NCI-H2107 treated with DMSO at 0.1 percent for 48 hours (cell line): ENCODE results near the gene USP36.

Experiments
- DNase-seq: peaks from one replicate; lab custom pipeline; 2025; ENCODE audit not compliant: unreplicated experiment; lab: John Stamatoyannopoulos, UW

Gene USP36

DNA sequence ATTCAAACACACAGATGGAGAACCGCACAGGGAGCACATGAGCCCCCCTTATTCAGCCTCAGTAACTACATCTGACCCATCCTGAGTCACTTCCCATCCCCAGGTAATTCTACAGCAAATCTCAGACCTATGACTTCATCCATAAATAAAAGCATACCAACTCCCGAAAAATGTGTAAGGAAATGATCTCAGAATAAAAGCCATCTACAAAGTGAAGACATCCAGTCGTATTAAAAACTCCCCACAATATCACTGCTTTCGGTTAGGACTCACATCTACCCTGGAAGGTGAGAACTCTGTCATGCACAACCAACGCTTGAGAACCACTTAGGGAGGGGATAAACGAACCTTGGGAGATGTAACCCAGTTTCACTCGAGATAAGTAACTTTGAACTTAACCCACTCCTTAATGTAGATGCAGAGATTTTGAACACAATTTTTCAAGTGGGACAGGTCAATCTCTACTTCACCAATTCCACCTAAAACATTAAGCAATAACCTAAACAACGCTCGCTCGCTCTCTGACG, 1.3 kb downstream of the USP36 start:
- DNase-seq = no peak

DNA sequence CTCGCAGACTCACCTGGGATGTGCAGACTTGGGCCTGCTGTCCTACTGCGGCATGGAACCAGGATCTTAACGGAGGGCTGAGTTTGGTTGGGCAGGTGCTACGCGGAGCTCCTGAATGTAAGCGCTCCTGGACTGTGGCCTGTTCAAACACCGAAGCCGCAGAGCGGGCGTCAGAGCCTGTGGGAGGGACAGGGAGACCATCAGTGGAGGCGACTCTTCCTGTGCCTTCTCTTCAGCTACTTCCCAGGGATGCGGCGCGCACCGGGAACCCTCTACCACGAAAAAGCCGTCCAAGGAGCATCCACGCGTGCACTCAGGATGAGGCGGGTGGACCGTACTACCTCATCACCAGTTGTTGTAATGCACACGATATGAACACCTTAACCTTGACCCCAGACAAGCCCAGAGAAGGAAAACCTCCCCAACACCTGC, 2.0 kb downstream of the USP36 start:
- DNase-seq = peak; percentile 32

DNA sequence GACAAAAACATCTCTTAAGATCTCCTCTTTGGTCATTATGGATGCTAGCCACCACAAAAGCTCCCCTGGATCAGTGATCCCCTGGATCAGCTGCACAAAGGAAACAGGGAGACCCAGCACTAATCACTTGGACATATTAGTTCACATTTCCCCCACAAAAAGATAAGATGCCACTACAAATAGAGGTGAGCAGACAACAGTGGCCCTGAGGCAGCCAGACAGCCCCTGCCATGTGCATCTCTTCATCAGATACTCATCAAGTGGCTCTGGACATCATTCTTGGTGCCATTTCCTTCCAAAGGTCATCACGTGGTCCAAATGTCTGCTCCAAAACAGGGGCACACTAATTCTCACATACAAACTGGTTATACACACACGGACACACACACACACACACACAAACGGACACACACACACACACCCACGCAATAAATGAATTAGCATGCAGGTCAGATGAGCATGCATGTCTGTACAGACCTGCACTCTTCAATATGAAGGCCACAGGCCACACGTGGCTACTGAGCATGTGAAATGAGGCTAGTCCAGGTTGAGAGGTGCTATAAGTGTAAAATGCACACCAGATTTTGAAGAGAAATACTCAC, 4.1 kb downstream of the USP36 start:
- no peak for DNase-seq

DNA sequence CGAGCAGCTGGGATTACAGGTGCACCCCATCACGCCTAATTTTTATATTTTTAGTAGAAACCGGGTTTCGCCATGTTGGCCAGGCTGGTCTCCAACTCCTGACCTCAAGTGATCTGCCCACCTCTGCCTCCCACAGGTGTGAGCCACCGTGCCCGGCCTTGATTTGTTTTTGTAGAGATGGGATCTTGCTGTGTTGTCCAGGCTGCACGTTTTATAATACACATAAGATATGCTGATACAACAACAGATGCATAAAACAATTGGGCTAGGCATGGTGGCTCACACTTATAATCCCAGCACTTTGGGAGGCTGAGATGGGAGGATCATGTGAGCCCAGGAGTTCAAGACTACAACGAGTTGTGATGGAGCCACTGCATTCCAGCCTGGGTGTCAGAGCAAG, 6.0 kb downstream of the USP36 start:
- no peak for DNase-seq

DNA sequence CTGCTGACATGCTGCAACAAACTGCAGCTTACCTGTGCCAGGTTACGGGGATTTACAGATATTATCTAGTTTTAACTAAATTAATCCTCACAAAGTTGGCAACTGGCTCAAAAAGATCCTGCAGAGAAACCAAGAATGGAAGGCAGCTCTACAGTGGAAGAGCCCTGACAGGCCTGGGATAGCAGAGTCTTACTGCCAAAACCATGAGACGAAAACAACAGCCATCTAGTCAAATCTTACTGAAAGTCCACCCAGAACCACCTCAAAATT, 8.1 kb downstream of the USP36 start:
- DNase-seq = no peak

DNA sequence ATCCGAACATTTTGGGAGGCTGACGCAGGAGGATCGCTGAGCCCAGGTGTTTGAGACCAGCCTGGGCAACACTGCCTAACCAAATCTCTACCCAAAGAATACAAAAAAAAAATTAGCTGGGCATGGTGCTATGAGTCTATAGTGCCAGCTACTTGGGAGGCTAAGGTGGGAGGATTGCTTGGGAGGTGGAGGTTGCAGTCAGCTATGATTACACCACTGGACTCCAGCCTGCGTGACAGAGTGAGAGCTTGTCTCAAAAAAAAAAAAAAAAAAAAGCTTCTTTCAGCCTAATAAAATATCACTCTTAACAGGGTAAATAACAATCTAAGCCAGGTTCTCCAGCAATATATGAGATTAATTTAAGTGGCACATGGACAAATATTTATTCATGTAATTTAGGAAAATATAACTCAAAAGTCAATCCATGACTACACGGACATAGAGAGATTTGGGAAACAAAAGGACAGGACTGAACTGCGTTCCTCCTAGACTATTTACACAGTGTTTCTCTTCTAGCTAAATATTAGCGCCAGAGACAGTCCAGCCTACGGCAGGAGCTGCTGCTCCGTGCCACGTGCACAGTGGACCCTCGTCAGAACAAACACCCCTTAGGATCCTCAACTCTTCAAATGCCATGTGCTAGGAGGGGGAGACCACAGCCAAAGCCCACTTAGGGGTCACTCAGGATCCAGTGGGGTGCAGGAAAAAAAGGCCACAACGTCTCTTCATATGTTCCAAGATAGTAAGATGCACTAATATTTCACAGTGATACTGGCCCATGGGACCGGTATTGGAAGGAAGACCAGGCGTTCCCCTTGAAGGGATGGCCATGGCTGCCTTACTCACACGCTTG, 8.7 kb downstream of the USP36 start:
- DNase-seq = no peak

DNA sequence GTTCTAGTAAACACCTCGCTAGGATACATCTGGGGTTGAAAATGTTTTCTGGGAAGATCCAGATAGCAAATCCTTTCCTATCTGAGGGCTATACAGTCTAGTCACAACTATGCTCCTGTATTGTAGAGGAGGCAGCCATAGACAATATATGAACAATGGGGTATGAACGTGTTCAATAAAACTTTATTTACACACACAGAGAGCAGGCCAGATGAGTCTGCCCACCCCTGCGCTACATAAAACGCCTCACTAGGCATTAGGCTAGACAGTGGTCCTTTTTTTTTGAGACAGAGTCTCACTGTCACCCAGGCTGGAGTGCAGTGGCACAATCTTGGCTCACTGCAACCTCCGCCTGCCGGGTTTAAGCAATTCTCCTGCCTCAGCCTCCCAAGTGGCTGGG, 11.1 kb downstream of the USP36 start:
- DNase-seq = no peak

DNA sequence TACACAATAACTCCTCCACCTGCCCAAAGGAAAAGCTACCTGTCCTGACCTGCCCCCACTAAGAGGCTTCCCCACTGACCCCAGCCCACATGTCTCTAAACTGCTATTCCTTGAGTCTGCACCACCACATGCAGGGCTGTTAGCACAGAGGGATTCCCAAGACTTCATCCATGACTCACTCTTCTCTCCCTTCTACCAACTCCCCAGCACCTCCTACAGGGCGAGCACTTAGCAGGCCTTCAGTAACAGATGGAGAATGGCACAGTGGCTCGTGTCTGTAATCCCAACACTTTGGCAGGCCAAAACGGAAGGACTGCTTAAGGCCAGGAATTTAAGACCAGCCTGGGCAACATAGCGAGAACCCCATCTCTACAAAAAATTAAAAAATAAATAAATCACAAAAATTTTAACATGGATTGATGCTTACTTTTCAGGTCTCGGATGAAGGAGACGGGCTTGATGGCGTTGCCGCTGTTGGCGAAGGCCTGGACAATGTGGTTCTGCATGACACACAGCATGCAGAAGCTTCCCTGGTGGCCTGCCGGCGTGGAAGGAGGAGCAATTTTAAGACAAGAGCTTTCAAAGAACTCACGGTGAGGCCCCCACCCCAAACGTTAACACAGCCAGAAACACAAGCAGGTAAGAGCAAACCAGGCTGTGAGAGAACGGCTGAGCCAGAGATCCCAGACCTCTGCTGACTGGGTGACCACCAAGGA, 12.0 kb downstream of the USP36 start:
- no peak for DNase-seq

DNA sequence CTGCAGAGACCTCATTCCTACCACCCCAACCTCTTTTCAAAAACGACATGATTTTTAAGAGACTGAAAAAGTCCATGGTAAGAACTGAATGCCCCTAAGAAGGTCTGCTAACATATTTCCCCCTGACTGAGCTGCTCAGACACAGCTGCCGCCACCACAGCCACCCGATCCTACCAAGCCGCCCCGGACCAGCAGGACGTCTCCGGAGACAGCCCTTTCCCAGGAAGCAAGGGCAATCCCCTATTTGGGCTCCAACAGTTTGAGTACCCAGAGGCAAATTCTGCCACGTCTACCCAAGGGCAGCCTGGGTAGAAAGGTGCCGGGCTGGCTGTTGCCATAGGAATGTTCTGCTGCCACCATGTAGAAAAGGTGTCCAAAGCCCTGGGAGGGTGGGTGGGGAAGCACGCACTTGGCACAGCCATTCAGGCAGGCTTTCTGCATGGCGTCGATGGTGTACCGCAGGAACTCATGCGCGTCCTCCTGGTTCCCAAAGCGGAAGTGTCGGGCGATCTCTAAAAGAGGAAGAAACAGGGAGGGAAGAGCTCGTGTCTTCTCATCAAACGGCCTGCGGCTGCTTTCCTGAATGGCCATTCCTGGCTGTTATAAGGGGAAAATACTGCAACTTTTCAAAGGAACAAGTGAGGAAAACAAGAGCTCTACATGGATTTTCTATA, 13.6 kb downstream of the USP36 start:
- no peak for DNase-seq

DNA sequence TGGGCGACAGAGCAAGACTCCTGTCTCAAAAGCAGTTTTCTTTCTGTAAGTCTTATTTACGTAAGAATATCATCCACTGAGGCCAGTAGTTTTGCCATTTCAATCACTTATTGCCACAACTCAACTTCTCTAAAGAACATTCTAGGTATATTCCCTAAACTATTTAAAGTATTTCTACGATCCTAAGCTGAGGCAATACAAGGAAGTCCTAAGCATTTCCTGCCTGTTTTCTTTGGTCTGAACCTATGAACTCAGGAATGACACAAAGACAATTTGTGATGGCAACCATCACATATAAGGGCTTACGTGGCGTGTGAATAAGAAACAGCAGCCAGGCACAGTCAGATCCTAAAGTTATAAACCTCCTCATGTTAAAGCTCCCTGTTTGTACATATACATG, 14.2 kb downstream of the USP36 start:
- no peak for DNase-seq

DNA sequence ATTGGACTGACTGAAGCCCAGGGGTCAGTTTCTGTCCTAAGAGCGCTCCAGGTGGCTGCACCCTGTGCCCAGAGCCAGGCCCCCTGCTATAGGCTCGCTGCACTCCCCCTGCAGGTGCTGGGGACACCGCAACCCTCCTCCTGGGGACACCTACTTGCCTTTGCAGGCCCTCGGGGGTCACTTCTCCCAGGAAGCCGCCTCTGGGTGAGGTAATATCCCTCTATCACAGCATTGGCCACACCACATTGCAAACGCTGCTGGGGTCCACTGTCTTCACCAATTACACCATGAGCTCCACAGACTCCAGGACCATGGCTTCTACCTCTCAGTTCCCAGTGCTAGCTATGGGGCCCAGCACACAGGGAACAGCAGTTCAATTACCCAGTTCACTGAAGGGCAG, 14.9 kb downstream of the USP36 start:
- no peak for DNase-seq

DNA sequence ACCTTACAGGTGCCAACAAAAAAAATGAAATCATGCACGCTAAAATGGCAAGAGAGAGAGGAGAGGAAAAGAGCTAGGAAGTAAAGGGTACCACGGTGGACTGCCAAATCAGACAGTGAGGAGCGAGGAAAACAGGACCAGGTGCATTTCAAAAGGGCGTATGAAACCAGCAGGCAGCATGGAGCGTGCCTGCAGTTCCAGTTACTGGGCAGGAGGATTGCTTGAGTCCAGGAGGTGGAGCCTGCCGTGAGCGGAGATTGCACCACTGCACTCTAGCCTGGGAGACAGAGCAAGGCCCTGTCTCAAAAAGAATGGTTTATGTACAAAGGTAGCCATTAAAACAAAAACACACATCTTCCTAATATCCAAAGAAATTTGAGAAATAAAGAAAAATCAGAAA, 16.4 kb downstream of the USP36 start:
- no peak for DNase-seq

DNA sequence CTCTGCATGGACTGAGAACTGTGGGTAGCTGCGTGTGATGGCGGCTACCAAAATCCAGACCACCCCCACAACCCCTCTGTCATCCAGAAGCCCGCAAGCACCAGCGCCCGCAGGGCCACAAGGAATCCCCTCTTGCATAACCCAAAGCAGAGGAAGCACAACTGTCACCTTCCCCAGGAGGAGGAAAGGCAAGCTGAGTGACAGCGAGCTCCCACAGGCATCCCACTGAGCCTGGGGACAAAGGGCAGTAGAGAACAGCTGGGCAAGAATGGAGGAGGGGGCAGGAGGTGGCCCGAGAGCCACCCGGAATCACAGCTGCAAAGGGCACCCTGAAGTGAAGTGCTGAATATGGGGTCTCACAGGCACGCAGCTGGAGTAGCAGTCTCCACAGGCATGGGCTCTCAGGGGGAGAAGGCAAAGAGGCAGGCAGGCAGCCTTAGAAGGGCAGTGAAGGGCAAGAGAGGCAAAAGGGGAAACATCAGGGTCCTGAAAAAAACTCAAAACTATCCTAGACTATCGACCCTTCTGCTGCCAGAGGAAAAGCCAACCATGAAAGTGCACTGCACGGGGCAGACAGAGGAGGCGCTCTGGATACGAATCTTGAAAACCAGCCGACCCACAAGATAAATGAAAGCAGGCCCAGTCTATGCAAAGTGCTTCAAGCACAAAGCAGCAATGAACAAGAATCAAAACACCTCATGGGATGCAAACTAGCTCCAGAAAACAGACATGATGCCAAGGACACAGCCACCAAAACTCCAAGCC, 17.1 kb downstream of the USP36 start:
- DNase-seq = no peak

DNA sequence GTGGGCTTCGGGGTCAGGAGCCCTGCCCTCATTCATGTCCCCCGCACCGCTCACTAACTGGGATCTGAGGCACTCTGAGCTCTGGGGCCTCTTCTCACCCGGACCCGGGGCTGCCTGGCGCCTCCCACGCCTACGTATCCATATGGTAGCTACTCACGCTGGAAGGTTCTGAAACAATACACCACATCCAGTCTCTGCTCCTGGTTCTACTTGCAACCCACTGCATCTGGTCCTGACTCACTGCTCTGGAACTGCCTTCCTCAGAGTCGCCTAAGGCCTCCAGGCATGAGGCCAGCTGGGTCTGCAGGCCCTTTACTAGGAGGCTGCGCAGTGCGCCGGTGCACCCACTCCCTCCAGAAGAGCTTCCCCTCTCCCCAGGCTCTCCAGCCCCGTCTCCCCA, 18.1 kb downstream of the USP36 start:
- no peak for DNase-seq

DNA sequence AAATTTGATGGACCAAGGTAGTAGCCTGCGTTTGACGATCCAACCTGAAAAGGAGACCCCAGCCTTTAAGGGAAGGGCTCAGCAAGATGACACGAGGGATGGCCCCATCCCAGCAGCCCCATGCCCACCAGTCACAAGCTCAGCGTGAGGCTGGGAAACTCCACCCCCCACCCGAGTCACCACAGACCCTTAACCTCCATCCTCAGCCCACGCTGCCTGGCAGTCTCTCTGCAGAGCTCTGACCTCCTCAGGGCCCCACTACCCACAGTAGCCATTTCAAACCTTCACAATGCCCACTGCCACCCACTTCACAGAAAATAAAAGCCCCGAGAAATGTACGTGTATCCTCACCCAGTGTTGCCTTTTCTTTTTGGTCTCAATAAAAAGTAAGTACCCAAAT, 18.7 kb downstream of the USP36 start:
- DNase-seq = no peak

DNA sequence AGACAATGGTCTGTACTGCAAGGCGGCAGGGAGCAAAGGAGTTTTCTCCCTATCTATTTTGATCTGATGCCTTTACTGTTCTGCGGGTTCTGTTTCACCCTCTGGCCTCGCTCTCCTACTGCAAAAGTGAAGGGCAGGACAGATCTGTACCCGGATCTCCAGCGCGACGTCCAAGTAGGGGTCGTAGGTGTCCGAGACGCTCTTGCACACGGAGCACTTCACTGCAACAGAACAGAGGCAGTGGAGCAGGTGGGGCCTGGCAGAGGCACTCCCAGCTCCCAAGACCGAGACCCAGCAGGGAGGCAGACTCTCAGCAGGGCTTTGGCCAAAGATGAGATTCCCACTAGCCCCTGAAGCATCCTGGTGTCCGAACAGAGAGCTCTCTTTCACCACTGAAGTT, 19.8 kb downstream of the USP36 start:
- no peak for DNase-seq

DNA sequence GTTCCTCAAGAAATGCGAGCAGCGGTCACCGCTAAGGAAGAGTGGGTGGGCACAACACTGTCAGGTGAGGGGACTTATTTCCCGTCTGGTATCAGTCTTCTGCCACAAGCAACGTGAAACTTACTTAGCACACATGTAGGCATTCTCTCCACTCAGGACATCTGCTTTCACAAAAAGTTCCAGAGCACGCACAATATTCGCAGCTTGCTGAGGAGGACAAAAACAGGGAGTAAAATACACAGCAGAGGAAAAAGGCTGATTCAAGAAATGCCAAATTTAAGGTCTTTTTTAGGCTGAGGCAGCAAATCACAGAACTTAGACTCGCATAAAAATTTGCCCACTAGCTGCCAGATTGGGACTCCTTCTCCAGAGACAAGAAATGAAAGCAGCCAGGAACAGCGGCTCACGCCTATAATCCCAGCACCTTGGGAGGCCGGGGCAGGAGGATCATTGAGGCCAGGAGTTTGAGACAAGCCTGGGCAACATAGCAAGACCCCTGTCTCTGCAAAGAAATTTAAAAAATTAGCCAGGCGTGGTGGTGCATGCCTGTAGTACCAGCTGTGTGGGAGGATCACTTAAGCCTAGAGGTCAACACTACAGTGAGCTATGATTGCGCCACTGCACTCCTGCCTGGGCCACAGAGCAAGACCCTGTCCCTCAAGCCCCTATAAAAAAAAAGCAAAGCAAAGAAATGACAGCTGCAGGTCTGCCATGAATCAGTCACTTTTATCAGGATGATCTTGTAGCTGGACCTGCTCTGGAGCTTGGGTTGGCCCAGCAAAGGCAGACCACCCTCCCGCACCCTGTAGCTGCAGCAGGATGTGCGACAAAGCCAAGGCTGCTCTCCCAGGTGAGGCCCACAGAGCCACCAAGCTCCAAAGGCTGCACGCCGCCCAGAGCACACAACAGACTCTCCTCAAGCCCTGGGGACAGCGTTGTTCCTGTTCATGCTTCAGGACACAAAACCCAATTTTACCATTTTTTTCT, 20.5 kb downstream of the USP36 start:
- no peak for DNase-seq

DNA sequence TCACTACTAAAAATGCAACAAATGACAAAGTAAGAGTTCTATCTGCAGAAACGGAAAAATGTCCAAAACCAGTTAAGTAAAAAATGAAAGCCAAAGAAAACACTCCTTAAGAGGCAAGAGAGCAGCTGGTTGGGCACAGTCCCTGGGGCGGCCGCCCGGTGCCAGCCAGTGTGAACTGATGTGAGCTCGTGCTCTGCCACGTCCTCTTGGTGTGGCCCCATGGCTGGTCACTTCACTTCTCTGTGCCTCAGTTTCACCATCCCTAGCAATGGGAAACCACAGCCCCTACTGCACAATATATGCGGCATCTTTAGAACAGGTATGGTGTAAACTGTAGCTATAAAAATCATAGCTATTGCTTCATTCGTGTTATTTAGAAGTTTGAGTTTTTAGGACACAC, 21.2 kb downstream of the USP36 start:
- no peak for DNase-seq

DNA sequence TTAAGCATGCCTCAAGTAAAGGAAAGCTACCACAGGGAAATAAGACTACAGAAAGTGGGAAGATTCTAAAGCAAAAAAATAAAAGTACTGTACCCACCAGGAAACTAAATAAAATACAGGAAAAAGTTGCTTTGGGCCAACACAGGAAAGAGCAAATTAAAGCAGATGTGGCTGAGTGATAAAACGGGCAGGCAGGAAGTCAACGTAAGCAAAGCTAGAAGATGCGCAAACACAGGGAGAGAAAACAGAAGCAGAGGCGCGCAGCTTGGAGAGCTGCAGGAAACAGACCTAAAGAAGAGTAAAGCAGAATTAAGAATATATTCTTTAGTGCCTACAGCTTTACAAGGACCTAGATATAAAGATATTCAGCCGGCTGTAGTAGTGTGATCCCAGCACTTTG, 21.7 kb downstream of the USP36 start:
- no peak for DNase-seq
